ENCODE measurements around the gene F9. TPM values are rescaled to one million over a fixed set of nuclear protein-coding genes. Genes with fewer than 3 reads are reported as not detected.

Gene F9
- not detected for total RNA-seq

GRCh38 chrX:139530550-139530949, at the start of gene F9:
TSS of gene F9 (plus strand) at chrX:139530739. CDS start at chrX:139530765, 26 bp downstream.

Other genes with a start within 250 kb of the F9 start
- 5.6 TPM for gene MCF2, start 177.4 kb downstream of the F9 start, total RNA-seq

All from camera-type eye (tissue), 1 donor.